Measurements from ENCODE around the gene DAPK1.
"Not testable (repeated sequence)": the region's sequence is repeated elsewhere in the genome, so short reads cannot be mapped to it uniquely, and the experiment has no call there.

Gene DAPK1

GRCh38 chr9:87499424-87500017 is 1.9 kb downstream of the DAPK1 start:
- Histone ChIP-seq H3K36me3 (ENCODE audit: control insufficient read depth, low read length) (no peaks in the 10 kb centered on the region), H3F3A (ENCODE audit: control insufficient read depth, insufficient read depth) (no peaks in the 10 kb centered on the region), H4K20me1 (ENCODE audit: control insufficient read depth, insufficient read depth, low read depth, low read length) (no peaks in the 10 kb centered on the region), H3K9me3 (ENCODE audit: control insufficient read depth, insufficient read depth, low read length) (no peaks in the 10 kb centered on the region; the same call in 1 of the 2 replicates), H3K4me3 (ENCODE audit: low read length) (no peak overlapping the region), H3K27ac (ENCODE audit: low read depth, low read length) (no peak overlapping the region), H3K27me3 (ENCODE audit: control insufficient read depth, low read length) (no peaks in the 10 kb centered on the region), H3K4me2 (ENCODE audit: low read length) (no peak overlapping the region), H3K4me1 (ENCODE audit: control insufficient read depth, low read length) (no peaks in the 10 kb centered on the region), H3K79me2 (ENCODE audit: control insufficient read depth, low read length) (no peaks in the 10 kb centered on the region), H3K9me2 (replicated peaks; ENCODE audit: control insufficient read depth, low read length) (no peaks in the 10 kb centered on the region)
- TF ChIP-seq EZH2phosphoT487 (IDR thresholded peaks at IDR 0.05; ENCODE audit: borderline replicate concordance, low read length), result no peak
- TF ChIP-seq, protein P1, sequence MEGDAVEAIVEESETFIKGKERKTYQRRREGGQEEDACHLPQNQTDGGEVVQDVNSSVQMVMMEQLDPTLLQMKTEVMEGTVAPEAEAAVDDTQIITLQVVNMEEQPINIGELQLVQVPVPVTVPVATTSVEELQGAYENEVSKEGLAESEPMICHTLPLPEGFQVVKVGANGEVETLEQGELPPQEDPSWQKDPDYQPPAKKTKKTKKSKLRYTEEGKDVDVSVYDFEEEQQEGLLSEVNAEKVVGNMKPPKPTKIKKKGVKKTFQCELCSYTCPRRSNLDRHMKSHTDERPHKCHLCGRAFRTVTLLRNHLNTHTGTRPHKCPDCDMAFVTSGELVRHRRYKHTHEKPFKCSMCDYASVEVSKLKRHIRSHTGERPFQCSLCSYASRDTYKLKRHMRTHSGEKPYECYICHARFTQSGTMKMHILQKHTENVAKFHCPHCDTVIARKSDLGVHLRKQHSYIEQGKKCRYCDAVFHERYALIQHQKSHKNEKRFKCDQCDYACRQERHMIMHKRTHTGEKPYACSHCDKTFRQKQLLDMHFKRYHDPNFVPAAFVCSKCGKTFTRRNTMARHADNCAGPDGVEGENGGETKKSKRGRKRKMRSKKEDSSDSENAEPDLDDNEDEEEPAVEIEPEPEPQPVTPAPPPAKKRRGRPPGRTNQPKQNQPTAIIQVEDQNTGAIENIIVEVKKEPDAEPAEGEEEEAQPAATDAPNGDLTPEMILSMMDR (IDR thresholded peaks at IDR 0.05; ENCODE audit: low read depth, low read length, poor library complexity, severe bottlenecking), result no peak

DNA sequence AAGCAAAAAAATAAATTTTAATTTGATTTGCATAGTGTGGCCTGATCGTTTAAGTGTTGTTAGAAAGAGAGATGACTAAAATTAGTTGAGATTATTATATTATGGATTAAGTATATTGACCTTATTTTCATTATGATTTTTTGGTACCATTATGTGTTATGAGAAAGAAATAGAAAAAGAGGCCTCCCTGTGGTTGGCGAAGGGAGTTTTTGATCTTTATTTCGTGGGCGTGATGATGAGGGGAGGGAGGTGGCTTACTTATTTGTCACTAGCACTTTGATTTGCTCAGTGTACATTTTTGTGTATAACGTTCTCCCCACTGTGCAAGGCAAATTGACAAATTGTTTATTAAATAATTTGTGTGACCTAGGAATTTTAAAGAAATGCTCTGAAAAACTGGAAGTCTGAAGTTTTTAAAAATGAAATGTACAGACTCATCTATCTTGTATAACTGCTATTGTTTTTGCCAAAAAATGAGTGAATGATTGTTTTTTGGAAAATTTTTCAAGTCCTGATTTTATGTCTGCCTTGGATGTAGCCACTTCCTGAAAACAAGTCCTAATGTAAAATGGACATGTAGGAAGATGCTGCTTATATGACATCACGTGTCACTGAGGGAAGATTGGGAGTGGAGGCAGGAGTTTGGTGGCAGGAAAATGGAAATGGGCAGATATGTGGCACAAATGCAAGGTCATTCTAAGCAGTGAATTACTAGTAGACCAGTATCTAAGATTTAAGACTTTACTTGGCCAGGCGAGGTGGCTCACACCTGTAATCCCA is 3.0 kb downstream of the DAPK1 start:
- Histone ChIP-seq H3K36me3 (ENCODE audit: control insufficient read depth, low read length) (no peaks in the 10 kb centered on the region), H3K4me2 (ENCODE audit: low read length) (no peak overlapping the region), H3K4me3 (ENCODE audit: low read length) (no peak overlapping the region), H3K9me2 (replicated peaks; ENCODE audit: control insufficient read depth, low read length) (no peaks in the 10 kb centered on the region), H3F3A (ENCODE audit: control insufficient read depth, insufficient read depth) (no peaks in the 10 kb centered on the region), H3K4me1 (ENCODE audit: control insufficient read depth, low read length) (no peaks in the 10 kb centered on the region), H3K27ac (ENCODE audit: low read depth, low read length) (no peak overlapping the region), H4K20me1 (ENCODE audit: control insufficient read depth, insufficient read depth, low read depth, low read length) (no peaks in the 10 kb centered on the region), H3K79me2 (ENCODE audit: control insufficient read depth, low read length) (no peaks in the 10 kb centered on the region), H3K27me3 (ENCODE audit: control insufficient read depth, low read length) (no peaks in the 10 kb centered on the region), H3K9me3 (ENCODE audit: control insufficient read depth, insufficient read depth, low read length) (no peaks in the 10 kb centered on the region; the same call in 1 of the 2 replicates)
- TF ChIP-seq, protein P1 (IDR thresholded peaks at IDR 0.05; ENCODE audit: low read depth, low read length, poor library complexity, severe bottlenecking), result no peak
- no peak for TF ChIP-seq EZH2phosphoT487 (IDR thresholded peaks at IDR 0.05; ENCODE audit: borderline replicate concordance, low read length)

DNA sequence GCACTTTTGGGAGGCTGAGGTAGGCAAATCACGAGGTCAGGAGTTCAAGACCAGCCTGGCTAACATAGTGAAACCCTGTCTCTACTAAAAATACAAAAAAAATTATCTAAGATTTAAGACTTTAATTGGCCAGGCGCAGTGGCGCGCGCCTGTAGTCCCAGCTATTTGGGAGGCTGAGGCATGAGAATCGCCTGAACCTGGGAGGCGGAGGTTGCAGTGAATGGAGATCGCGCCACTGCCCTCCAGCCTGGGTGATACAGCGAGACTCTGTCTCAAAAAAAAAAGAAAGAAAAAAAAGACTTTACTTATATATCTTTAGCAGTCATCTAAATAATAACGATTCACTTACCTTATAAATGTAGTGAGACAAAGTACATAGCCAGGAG is 3.6 kb downstream of the DAPK1 start:
- not testable (repeated sequence) for H3K27me3 ChIP-seq (ENCODE audit: control insufficient read depth, low read length); H3K9me2 ChIP-seq (replicated peaks; ENCODE audit: control insufficient read depth, low read length); H4K20me1 ChIP-seq (ENCODE audit: control insufficient read depth, insufficient read depth, low read depth, low read length); H3K4me1 ChIP-seq (ENCODE audit: control insufficient read depth, low read length); H3K4me2 ChIP-seq (ENCODE audit: low read length); H3K79me2 ChIP-seq (ENCODE audit: control insufficient read depth, low read length); H3K36me3 ChIP-seq (ENCODE audit: control insufficient read depth, low read length); H3F3A ChIP-seq (ENCODE audit: control insufficient read depth, insufficient read depth); H3K4me3 ChIP-seq (ENCODE audit: low read length); H3K27ac ChIP-seq (ENCODE audit: low read depth, low read length); H3K9me3 ChIP-seq (ENCODE audit: control insufficient read depth, insufficient read depth, low read length)

DNA sequence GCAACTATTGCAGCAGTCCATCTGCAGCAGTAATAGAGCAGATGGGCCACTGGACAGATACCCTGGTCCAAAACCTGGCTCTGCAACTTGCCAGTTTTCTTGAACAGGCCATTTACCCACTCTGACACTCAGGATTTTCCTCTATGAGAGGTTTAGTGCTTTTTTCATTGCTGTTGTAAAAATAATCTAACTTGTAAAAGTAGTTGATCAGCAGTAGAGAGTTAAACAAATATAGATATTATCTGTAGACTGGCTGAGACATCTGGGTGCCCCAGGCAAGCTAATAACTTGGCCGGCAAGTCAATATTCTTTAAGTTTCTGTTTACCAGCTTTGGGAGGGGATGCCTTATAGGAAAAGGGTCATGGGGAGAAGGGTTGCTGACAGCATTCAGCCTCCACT is 4.1 kb downstream of the DAPK1 start:
- H3K4me1 ChIP-seq (ENCODE audit: control insufficient read depth, low read length), result no peaks in the 10 kb centered on the region
- H3K4me2 ChIP-seq (ENCODE audit: low read length), result no peak overlapping the region
- H3K9me3 ChIP-seq (ENCODE audit: control insufficient read depth, insufficient read depth, low read length), result no peaks in the 10 kb centered on the region
- no peak overlapping the region for H3K4me3 ChIP-seq (ENCODE audit: low read length)
- no peak overlapping the region for H3K27ac ChIP-seq (ENCODE audit: low read depth, low read length)
- no peaks in the 10 kb centered on the region for H3K79me2 ChIP-seq (ENCODE audit: control insufficient read depth, low read length)
- H4K20me1 ChIP-seq (ENCODE audit: control insufficient read depth, insufficient read depth, low read depth, low read length), result no peaks in the 10 kb centered on the region
- TF ChIP-seq, protein P1 (IDR thresholded peaks at IDR 0.05; ENCODE audit: low read depth, low read length, poor library complexity, severe bottlenecking), result no peak
- TF ChIP-seq EZH2phosphoT487 (IDR thresholded peaks at IDR 0.05; ENCODE audit: borderline replicate concordance, low read length), result no peak
- no peaks in the 10 kb centered on the region for H3K9me2 ChIP-seq (replicated peaks; ENCODE audit: control insufficient read depth, low read length)
- no peaks in the 10 kb centered on the region for H3F3A ChIP-seq (ENCODE audit: control insufficient read depth, insufficient read depth)
- H3K36me3 ChIP-seq (ENCODE audit: control insufficient read depth, low read length), result no peaks in the 10 kb centered on the region
- no peaks in the 10 kb centered on the region for H3K27me3 ChIP-seq (ENCODE audit: control insufficient read depth, low read length)
